ENCODE measurements around the gene SLC7A1. TPM values are rescaled to one million over a fixed set of nuclear protein-coding genes. Genes with fewer than 3 reads are reported as not detected.

The SLC7A1 gene
- total RNA-seq, 2 donors from 2014 or later = 15.5 to 28.3 TPM

- H3K4me1 Mint-ChIP-seq = peaks cover 31% of the 10 kb centered on the region
- peak overlapping the region; percentile 2 for H3K27ac Mint-ChIP-seq
- DNase-seq = no peak
- H3K4me3 Mint-ChIP-seq = no peak overlapping the region
- H3K27me3 Mint-ChIP-seq = no peaks in the 10 kb centered on the region
- no peaks in the 10 kb centered on the region for H3K36me3 Mint-ChIP-seq (ENCODE audit: low read depth)
- ATAC-seq = no peak
- no peaks in the 10 kb centered on the region for H3K9me3 ChIP-seq (ENCODE audit: control insufficient read depth, low read length, poor library complexity, severe bottlenecking)
Measured at GRCh38 chr13:29563941-29564340, 31.5 kb downstream of the SLC7A1 start.

- H3K4me3 Mint-ChIP-seq = no peak overlapping the region
- peaks cover 27% of the 10 kb centered on the region for H3K4me1 Mint-ChIP-seq
- no peaks in the 10 kb centered on the region for H3K27me3 Mint-ChIP-seq
- H3K36me3 Mint-ChIP-seq (ENCODE audit: low read depth) = no peaks in the 10 kb centered on the region
- no peak for DNase-seq
- H3K9me3 ChIP-seq (ENCODE audit: control insufficient read depth, low read length, poor library complexity, severe bottlenecking) = no peaks in the 10 kb centered on the region
- no peak overlapping the region for H3K27ac Mint-ChIP-seq
- no peak for ATAC-seq
Measured at GRCh38 chr13:29562786-29563438, 32.6 kb downstream of the SLC7A1 start.

- peaks cover 28% of the 10 kb centered on the region for H3K4me1 Mint-ChIP-seq
- ATAC-seq (no peak), DNase-seq (no peak)
- H3K4me3 Mint-ChIP-seq = no peak overlapping the region
- no peaks in the 10 kb centered on the region for H3K36me3 Mint-ChIP-seq (ENCODE audit: low read depth)
- peak overlapping the region; percentile 54 for H3K27ac Mint-ChIP-seq
- H3K27me3 Mint-ChIP-seq = no peaks in the 10 kb centered on the region
- H3K9me3 ChIP-seq (ENCODE audit: control insufficient read depth, low read length, poor library complexity, severe bottlenecking) = no peaks in the 10 kb centered on the region
Measured at GRCh38 chr13:29561918-29562317, 33.6 kb downstream of the SLC7A1 start.

DNA sequence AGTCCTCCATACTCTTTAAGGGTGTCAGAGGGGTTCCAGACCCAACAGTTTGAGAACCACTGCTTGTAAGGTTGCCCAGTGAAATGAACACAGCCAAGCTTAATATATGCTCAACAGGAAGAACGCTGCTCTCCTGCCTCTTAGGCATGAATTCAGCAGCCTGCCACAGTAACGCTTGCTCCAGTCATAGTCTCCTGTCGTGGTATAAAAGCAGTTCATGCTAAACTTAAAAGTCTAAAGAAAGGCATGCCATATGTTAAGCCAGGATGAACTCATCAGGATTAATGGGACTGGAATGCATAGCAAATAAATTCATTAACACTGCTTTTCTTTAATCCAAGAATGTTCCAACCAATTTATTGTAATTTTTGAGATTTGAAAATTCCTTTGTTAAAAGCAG, 38.7 kb downstream of the SLC7A1 start:
- DNase-seq = no peak
- no peak overlapping the region for H3K27ac Mint-ChIP-seq
- H3K4me1 Mint-ChIP-seq = peaks cover 15% of the 10 kb centered on the region
- peaks cover 3% of the 10 kb centered on the region for H3K36me3 Mint-ChIP-seq (ENCODE audit: low read depth)
- no peaks in the 10 kb centered on the region for H3K27me3 Mint-ChIP-seq
- H3K4me3 Mint-ChIP-seq = peak overlapping the region; percentile 12
- no peaks in the 10 kb centered on the region for H3K9me3 ChIP-seq (ENCODE audit: control insufficient read depth, low read length, poor library complexity, severe bottlenecking)
- ATAC-seq = no peak

DNA sequence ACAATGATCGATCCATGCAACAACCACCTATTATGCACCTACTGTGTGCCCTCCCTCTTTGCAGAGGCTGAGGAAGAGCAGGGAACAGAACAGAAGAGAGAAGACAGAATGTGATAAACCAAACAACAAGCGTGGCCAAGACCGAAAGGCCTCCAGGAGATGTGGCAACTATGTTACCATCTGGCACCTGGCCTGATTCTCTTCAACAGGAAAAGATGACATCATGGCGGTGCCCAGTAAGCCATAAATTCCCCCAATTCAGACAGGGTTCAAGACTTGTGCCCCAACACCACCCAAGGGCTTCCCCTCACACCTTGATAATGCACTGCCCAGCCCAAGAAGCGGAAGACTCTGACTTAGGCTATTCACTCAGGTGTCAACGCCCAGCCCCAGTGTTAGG, 44.3 kb downstream of the SLC7A1 start:
- Mint-ChIP-seq H3K36me3 (ENCODE audit: low read depth) (peaks cover 13% of the 10 kb centered on the region), H3K4me1 (peaks cover 26% of the 10 kb centered on the region), H3K4me3 (peak overlapping the region; percentile 34), H3K27ac (no peak overlapping the region), H3K27me3 (no peaks in the 10 kb centered on the region)
- no peaks in the 10 kb centered on the region for H3K9me3 ChIP-seq (ENCODE audit: control insufficient read depth, low read length, poor library complexity, severe bottlenecking)
- ATAC-seq = no peak
- no peak for DNase-seq

GRCh38 chr13:29550430-29550988, 45.0 kb downstream of the SLC7A1 start:
- no peaks in the 10 kb centered on the region for H3K9me3 ChIP-seq (ENCODE audit: control insufficient read depth, low read length, poor library complexity, severe bottlenecking)
- Mint-ChIP-seq H3K27ac (peak overlapping the region; percentile 8), H3K4me3 (no peak overlapping the region), H3K4me1 (peaks cover 26% of the 10 kb centered on the region), H3K36me3 (ENCODE audit: low read depth) (peaks cover 13% of the 10 kb centered on the region), H3K27me3 (no peaks in the 10 kb centered on the region)
- ATAC-seq (no peak), DNase-seq (no peak)

- H3K36me3 Mint-ChIP-seq (ENCODE audit: low read depth) = peaks cover 13% of the 10 kb centered on the region
- DNase-seq (no peak), ATAC-seq (no peak)
- H3K9me3 ChIP-seq (ENCODE audit: control insufficient read depth, low read length, poor library complexity, severe bottlenecking) = no peaks in the 10 kb centered on the region
- no peak overlapping the region for H3K4me3 Mint-ChIP-seq
- H3K27me3 Mint-ChIP-seq = no peaks in the 10 kb centered on the region
- no peak overlapping the region for H3K27ac Mint-ChIP-seq
- peaks cover 28% of the 10 kb centered on the region for H3K4me1 Mint-ChIP-seq
Measured at GRCh38 chr13:29548722-29549121, 46.8 kb downstream of the SLC7A1 start.

DNA sequence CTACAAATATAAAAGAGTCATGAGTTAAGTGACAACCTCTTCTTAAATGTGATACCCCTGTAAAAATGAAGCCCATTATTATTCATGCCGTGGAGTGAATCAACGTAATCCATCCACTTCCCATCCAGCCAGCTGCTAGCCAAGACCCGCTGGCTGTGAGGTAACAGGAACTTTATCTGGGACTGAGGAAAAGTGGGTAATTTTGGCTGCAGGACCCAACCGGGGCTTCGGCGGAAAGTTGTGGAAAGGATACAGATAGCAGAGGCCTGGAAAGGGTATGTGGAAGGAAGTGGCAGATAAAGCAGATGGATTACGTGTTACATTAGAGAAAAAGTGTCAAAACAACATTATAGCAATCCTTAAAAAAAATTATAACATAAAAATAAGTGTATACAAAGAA, 48.3 kb downstream of the SLC7A1 start:
- Mint-ChIP-seq H3K27me3 (no peaks in the 10 kb centered on the region), H3K27ac (peak overlapping the region; percentile 29), H3K4me3 (no peak overlapping the region), H3K36me3 (ENCODE audit: low read depth) (peaks cover 9% of the 10 kb centered on the region), H3K4me1 (peaks cover 28% of the 10 kb centered on the region)
- no peaks in the 10 kb centered on the region for H3K9me3 ChIP-seq (ENCODE audit: control insufficient read depth, low read length, poor library complexity, severe bottlenecking)
- DNase-seq = no peak
- no peak for ATAC-seq

DNA sequence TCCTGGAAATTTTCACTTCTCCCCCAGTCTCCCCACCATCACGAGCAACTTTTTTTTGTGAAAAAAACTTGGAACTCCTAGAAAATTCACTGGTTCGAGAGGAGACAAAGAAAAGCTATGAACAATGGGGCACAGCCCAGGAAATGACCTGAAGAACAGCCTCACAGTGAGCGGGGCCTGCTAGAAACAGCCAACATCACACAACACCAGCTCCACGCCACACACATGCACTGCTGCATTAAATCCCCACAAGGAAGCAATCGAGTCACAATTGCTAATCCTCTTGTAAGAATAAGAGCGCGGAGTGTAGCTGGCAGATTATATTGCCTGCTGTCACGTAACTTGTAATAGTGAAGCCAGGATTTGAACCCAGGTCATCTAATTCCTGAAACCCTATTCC, 48.8 kb downstream of the SLC7A1 start:
- H3K4me1 Mint-ChIP-seq = peaks cover 28% of the 10 kb centered on the region
- no peaks in the 10 kb centered on the region for H3K27me3 Mint-ChIP-seq
- H3K27ac Mint-ChIP-seq = peak overlapping the region; percentile 29
- peaks cover 9% of the 10 kb centered on the region for H3K36me3 Mint-ChIP-seq (ENCODE audit: low read depth)
- ATAC-seq (no peak), DNase-seq (no peak)
- no peaks in the 10 kb centered on the region for H3K9me3 ChIP-seq (ENCODE audit: control insufficient read depth, low read length, poor library complexity, severe bottlenecking)
- H3K4me3 Mint-ChIP-seq = no peak overlapping the region

DNA sequence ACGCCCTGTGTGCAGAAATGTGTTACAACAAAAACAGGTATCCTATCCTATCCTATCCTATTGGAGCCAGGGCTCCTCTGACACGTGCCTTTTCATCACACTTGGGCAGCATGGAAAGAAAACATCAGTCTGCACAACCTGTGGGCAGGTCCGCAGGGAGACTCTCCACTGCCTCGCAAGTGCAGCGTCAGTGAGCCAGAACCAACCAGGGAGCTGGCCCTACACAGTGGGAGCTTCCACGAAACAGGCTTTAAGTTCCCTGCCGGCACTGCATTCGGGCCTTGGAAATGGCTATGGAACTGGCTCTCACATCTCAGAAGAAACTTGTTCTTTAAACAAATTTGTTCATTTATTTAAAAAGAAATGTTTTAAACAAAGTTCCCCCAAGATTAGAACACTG, 49.5 kb downstream of the SLC7A1 start:
- no peak overlapping the region for H3K4me3 Mint-ChIP-seq
- no peaks in the 10 kb centered on the region for H3K9me3 ChIP-seq (ENCODE audit: control insufficient read depth, low read length, poor library complexity, severe bottlenecking)
- H3K4me1 Mint-ChIP-seq = peaks cover 30% of the 10 kb centered on the region
- H3K36me3 Mint-ChIP-seq (ENCODE audit: low read depth) = peaks cover 7% of the 10 kb centered on the region
- no peaks in the 10 kb centered on the region for H3K27me3 Mint-ChIP-seq
- no peak for DNase-seq
- H3K27ac Mint-ChIP-seq = peak overlapping the region; percentile 16
- ATAC-seq = no peak

- H3K4me3 Mint-ChIP-seq = no peak overlapping the region
- H3K9me3 ChIP-seq (ENCODE audit: control insufficient read depth, low read length, poor library complexity, severe bottlenecking) = no peaks in the 10 kb centered on the region
- peak overlapping the region; percentile 67 for H3K27ac Mint-ChIP-seq
- peaks cover 2% of the 10 kb centered on the region for H3K36me3 Mint-ChIP-seq (ENCODE audit: low read depth)
- ATAC-seq (no peak), DNase-seq (no peak)
- peaks cover 29% of the 10 kb centered on the region for H3K4me1 Mint-ChIP-seq
- no peaks in the 10 kb centered on the region for H3K27me3 Mint-ChIP-seq
Measured at GRCh38 chr13:29543230-29544215, 52.0 kb downstream of the SLC7A1 start.

DNA sequence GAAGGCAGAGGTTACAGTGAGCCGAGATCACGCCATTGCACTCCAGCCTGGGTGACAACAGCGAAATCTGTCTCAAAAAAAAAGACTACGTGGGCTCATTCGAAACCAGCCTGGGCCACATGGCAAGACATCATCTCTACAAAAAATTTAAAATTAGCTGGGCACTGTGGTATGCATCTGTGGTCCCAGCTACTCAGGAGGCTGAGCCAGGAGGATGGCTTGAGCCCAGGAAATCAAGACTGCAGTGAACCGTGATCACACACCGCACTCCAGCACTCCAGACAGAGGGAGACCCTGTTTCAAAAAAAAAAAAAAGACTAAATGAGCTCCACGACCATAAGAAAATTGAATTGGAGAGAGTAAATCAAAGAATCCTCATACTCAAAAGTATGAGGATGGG, 53.1 kb downstream of the SLC7A1 start:
- H3K27ac Mint-ChIP-seq = peak overlapping the region; percentile 67
- H3K9me3 ChIP-seq (ENCODE audit: control insufficient read depth, low read length, poor library complexity, severe bottlenecking) = no peaks in the 10 kb centered on the region
- peaks cover 2% of the 10 kb centered on the region for H3K36me3 Mint-ChIP-seq (ENCODE audit: low read depth)
- no peaks in the 10 kb centered on the region for H3K27me3 Mint-ChIP-seq
- ATAC-seq (no peak), DNase-seq (no peak)
- H3K4me1 Mint-ChIP-seq = peaks cover 39% of the 10 kb centered on the region
- H3K4me3 Mint-ChIP-seq = no peak overlapping the region

- no peak for ATAC-seq
- DNase-seq = no peak
- no peak overlapping the region for H3K4me3 Mint-ChIP-seq
- H3K27me3 Mint-ChIP-seq = no peaks in the 10 kb centered on the region
- H3K27ac Mint-ChIP-seq = peak overlapping the region; percentile 34
- peaks cover 31% of the 10 kb centered on the region for H3K4me1 Mint-ChIP-seq
- H3K9me3 ChIP-seq (ENCODE audit: control insufficient read depth, low read length, poor library complexity, severe bottlenecking) = no peaks in the 10 kb centered on the region
- H3K36me3 Mint-ChIP-seq (ENCODE audit: low read depth) = peaks cover 2% of the 10 kb centered on the region
Measured at GRCh38 chr13:29541400-29541799, 54.1 kb downstream of the SLC7A1 start.
